NT2/D1 (cell line): ENCODE results near the gene FBLIM1.

Experiments
- SUZ12 ChIP-seq: IDR thresholded peaks from 2 replicates; pipeline ENCODE4 v1.6.1; 2011; ENCODE audit not compliant: insufficient read length, insufficient read depth; ENCODE audit errors: extremely low read depth
- ZNF274 ChIP-seq: IDR thresholded peaks from 2 replicates; pipeline ENCODE4 v1.6.1; 2011; ENCODE audit warnings: mild to moderate bottlenecking, low read depth, low read length

- TF ChIP-seq ZNF274 (no peak), SUZ12 (no peak)
Measured at GRCh38 chr1:15738416-15739113, 20.0 kb upstream of the FBLIM1 start.
